CD4-positive, alpha-beta T cell (primary cell): ENCODE data around the gene PDE3B. TPM values are rescaled to one million over a fixed set of nuclear protein-coding genes. Genes with fewer than 3 reads are reported as not detected.

Experiments used
- ATAC-seq: fragments of 200-7000 bp; cut with Tn5 transposase; one replicate; pipeline ENCODE4 v1.10.0; 2022; ENCODE audit warnings: mild to moderate bottlenecking; ENCODE audit not compliant: poor library complexity
- CTCF ChIA-PET: fragments of 350-600 bp; sonication (Branson Sonifier 250); formaldehyde crosslinking; loops from one replicate; lab custom pipeline; 2021; ENCODE audit warnings: antibody characterized with exemption, inconsistent platforms; lab: Charles Lee
- POLR2A ChIA-PET: fragments of 350-600 bp; sonication (Branson Sonifier 250); formaldehyde crosslinking; loops from one replicate; lab custom pipeline; 2021; ENCODE audit warnings: antibody characterized with exemption, inconsistent platforms; lab: Charles Lee
- DNase-seq, 14 experiments: peaks; one replicate each; pipeline ENCODE4 v3.0.0-alpha.2; 2013 to 2020; ENCODE audit warnings: mixed read lengths in 2 of 14
- H3K27ac ChIP-seq, 2 donors: one replicate each; pipeline versions ENCODE4 v1.5.1 to v1.7.0; 2013; ENCODE audit warnings: low read length in 2 of 2, low read depth in 1 of 2, mild to moderate bottlenecking in 1 of 2
- H3K27me3 ChIP-seq, 2 experiments: 1 replicate in 1 of 2; 2 replicates in 1 of 2; pipeline versions ENCODE4 v1.6.1 to v1.7.0; 2013; ENCODE audit warnings: low read length in 2 of 2, control low read depth in 1 of 2, mild to moderate bottlenecking in 1 of 2, moderate library complexity in 1 of 2; ENCODE audit not compliant: insufficient read depth in 2 of 2, control insufficient read depth in 1 of 2
- H3K36me3 ChIP-seq: one replicate; pipeline ENCODE4 v1.6.1; 2013; ENCODE audit warnings: low read length, control low read depth; ENCODE audit not compliant: insufficient read depth
- H3K4me1 ChIP-seq: one replicate; pipeline ENCODE4 v1.6.1; 2013; ENCODE audit warnings: low read length, control low read depth; ENCODE audit not compliant: insufficient read depth
- H3K4me3 ChIP-seq: one replicate; pipeline ENCODE4 v1.5.1; 2013; ENCODE audit warnings: mild to moderate bottlenecking, low read length, moderate library complexity
- H3K9me3 ChIP-seq, 2 experiments: 1 replicate in 1 of 2; 2 replicates in 1 of 2; pipeline versions ENCODE4 v1.6.1 to v1.7.0; 2013; ENCODE audit warnings: low read length in 2 of 2, mild to moderate bottlenecking in 2 of 2, control low read depth in 1 of 2, moderate library complexity in 1 of 2; ENCODE audit not compliant: control insufficient read depth in 1 of 2, insufficient read depth in 1 of 2
- H3K27ac Mint-ChIP-seq: one replicate; pipeline ENCODE4 v1.8.0; 2020; ENCODE audit warnings: mixed read lengths
- H3K27me3 Mint-ChIP-seq: one replicate; pipeline ENCODE4 v1.8.0; 2021; ENCODE audit warnings: mixed read lengths
- H3K36me3 Mint-ChIP-seq: one replicate; pipeline ENCODE4 v1.8.0; 2021; ENCODE audit warnings: low read depth, mixed read lengths
- H3K4me1 Mint-ChIP-seq: one replicate; pipeline ENCODE4 v1.8.0; 2021; ENCODE audit warnings: low read depth, mixed read lengths
- H3K4me3 Mint-ChIP-seq: one replicate; pipeline ENCODE4 v1.8.0; 2020; ENCODE audit warnings: mild to moderate bottlenecking, mixed read lengths
- H3K9me3 Mint-ChIP-seq: one replicate; pipeline ENCODE4 v1.8.0; 2020; ENCODE audit warnings: mixed read lengths
- CTCF ChIP-seq: fragments of 200-600 bp; IDR thresholded peaks from one replicate; pipeline ENCODE4 v1.8.0; 2022; ENCODE audit warnings: antibody characterized with exemption, mild to moderate bottlenecking
- intact Hi-C, 2 experiments: fragments of 100-400 bp; cut with DNase I in 1 of 2; cut with micrococcal nuclease in 1 of 2; formaldehyde crosslinking; loops; one replicate each; pipeline versions ENCODE4 v1.15.1 to v1.9.0; 2023 to 2025; cut with DNase I, micrococcal nuclease
- total RNA-seq, 174 experiments: library from RNA in 2 of 174; stranded (reverse) in 2 of 174; gene quantifications; one replicate each; pipeline ENCODE4 v1.2.3 and lab custom pipeline; 2021 to 2026

Gene PDE3B
- total RNA-seq, 2 experiments from 2014 or later: 103 to 106 TPM

- H3K4me1 Mint-ChIP-seq: peaks cover 67% of the 10 kb centered on the region
- intact Hi-C loops: no loop called here
- CTCF ChIA-PET: interaction anchor here (1.0 to 1.4 kb wide), 2 partner anchors 16 to 104 kb away, joined by 4 to 5 read pairs; no protein-coding TSS in a partner anchor
- no peak overlapping the region for H3K4me3 Mint-ChIP-seq
- H3K9me3 ChIP-seq: peaks cover 0 to 11% of the 10 kb centered on the region in 2 experiments
- ATAC-seq (no peak), DNase-seq (no peak)
- H3K9me3 Mint-ChIP-seq: peaks cover 4% of the 10 kb centered on the region
- H3K36me3 ChIP-seq: no peaks in the 10 kb centered on the region
- H3K27ac Mint-ChIP-seq: no peak overlapping the region
- no peak overlapping the region for H3K27ac ChIP-seq
- no peak for TF ChIP-seq CTCF
- POLR2A ChIA-PET: interaction anchor here (0.9 to 1.4 kb wide), 4 partner anchors 14 to 38 kb away, joined by 3 to 6 read pairs (median 4); no protein-coding TSS in a partner anchor
- H3K27me3 Mint-ChIP-seq: no peaks in the 10 kb centered on the region
- H3K36me3 Mint-ChIP-seq: peaks cover 35% of the 10 kb centered on the region
- no peak overlapping the region for H3K4me3 ChIP-seq
- H3K4me1 ChIP-seq: peaks cover 11% of the 10 kb centered on the region
- no peaks in the 10 kb centered on the region for H3K27me3 ChIP-seq
Observed at GRCh38 chr11:14748090-14748489, 104.5 kb downstream of the PDE3B start.

GRCh38 chr11:14750911-14751310, 107.3 kb downstream of the PDE3B start:
- Mint-ChIP-seq H3K4me1 (peaks cover 78% of the 10 kb centered on the region), H3K27me3 (no peaks in the 10 kb centered on the region), H3K36me3 (peaks cover 28% of the 10 kb centered on the region), H3K9me3 (peaks cover 4% of the 10 kb centered on the region), H3K4me3 (no peak overlapping the region), H3K27ac (peak overlapping the region; percentile 22)
- no peaks in the 10 kb centered on the region for H3K27me3 ChIP-seq
- intact Hi-C loops: loop anchor here in 1 of 2 experiments (5.0 kb wide), 1 partner anchor 39 kb away; no protein-coding TSS in a partner anchor
- no peak overlapping the region for H3K27ac ChIP-seq
- CTCF ChIA-PET: no interaction called here
- H3K4me3 ChIP-seq: no peak overlapping the region
- no peak for ATAC-seq
- TF ChIP-seq CTCF: no peak
- H3K36me3 ChIP-seq: no peaks in the 10 kb centered on the region
- peaks cover 3% of the 10 kb centered on the region for H3K4me1 ChIP-seq
- POLR2A ChIA-PET: interaction anchor here (1.0 to 5.3 kb wide), 3 partner anchors 11 to 24 kb away, joined by 3 to 20 read pairs (median 3); no protein-coding TSS in a partner anchor
- no peak for DNase-seq
- H3K9me3 ChIP-seq: peaks cover 0 to 3% of the 10 kb centered on the region in 2 experiments

GRCh38 chr11:14751975-14752407, 108.4 kb downstream of the PDE3B start:
- Histone ChIP-seq H3K4me1 (peaks cover 4% of the 10 kb centered on the region), H3K9me3 (no peaks in the 10 kb centered on the region), H3K4me3 (no peak overlapping the region), H3K27ac (no peak overlapping the region), H3K36me3 (no peaks in the 10 kb centered on the region), H3K27me3 (no peaks in the 10 kb centered on the region)
- Mint-ChIP-seq H3K4me1 (peaks cover 77% of the 10 kb centered on the region), H3K27me3 (no peaks in the 10 kb centered on the region), H3K4me3 (peak overlapping the region; percentile 68), H3K9me3 (no peaks in the 10 kb centered on the region), H3K27ac (peak overlapping the region; percentile 52), H3K36me3 (peaks cover 26% of the 10 kb centered on the region)
- ChIA-PET CTCF (no interaction called here), POLR2A (interaction anchor here (0.6 to 5.3 kb wide), 4 partner anchors 12 to 25 kb away, joined by 3 to 20 read pairs (median 3); no protein-coding TSS in a partner anchor)
- DNase-seq (peak in 1 of 14 experiments; percentile 25), ATAC-seq (no peak)
- intact Hi-C loops: loop anchor here in 1 of 2 experiments (5.0 kb wide), 1 partner anchor 40 kb away; no protein-coding TSS in a partner anchor
- no peak for TF ChIP-seq CTCF
